GM19328 (cell line): ENCODE measurements around the gene TRPV3.
"Not testable (repeated sequence)": the region's sequence is repeated elsewhere in the genome, so short reads cannot be mapped to it uniquely, and the experiment has no call there.

Source experiments
- ATAC-seq: cut with Tn5 transposase; IDR thresholded peaks from one replicate; pipeline ENCODE4 v1.9.1; 2021; ENCODE audit warnings: mild to moderate bottlenecking, moderate library complexity; ENCODE audit not compliant: unreplicated experiment

The TRPV3 gene

GRCh38 chr17:3475812-3476610 is 81.6 kb downstream of the TRPV3 start, which contains the start of gene ASPA:
ASPA (plus strand) TSS chr17:3475997; CDS start chr17:3476160, 163 bp downstream.
- ATAC-seq, result no peak

GRCh38 chr17:3475251-3475685 is 82.3 kb downstream of the TRPV3 start:
- ATAC-seq, result no peak

GRCh38 chr17:3474212-3474611 is 83.4 kb downstream of the TRPV3 start:
- ATAC-seq, result no peak

GRCh38 chr17:3472137-3472536 is 85.5 kb downstream of the TRPV3 start:
- ATAC-seq, result no peak

GRCh38 chr17:3471599-3471998 is 86.0 kb downstream of the TRPV3 start, which contains the start of gene SPATA22:
SPATA22 (minus strand) TSS chr17:3471819; CDS start chr17:3469325, 2,494 bp downstream.
- no peak for ATAC-seq

GRCh38 chr17:3469529-3469928 is 88.1 kb downstream of the TRPV3 start:
- ATAC-seq, result no peak

GRCh38 chr17:3466355-3466754 is 91.3 kb downstream of the TRPV3 start:
- not testable (repeated sequence) for ATAC-seq
